NT2/D1 (cell line): ENCODE measurements around the gene PACSIN2.

Experiments used
- SUZ12 ChIP-seq: IDR thresholded peaks from 2 replicates; pipeline ENCODE4 v1.6.1; 2011; ENCODE audit not compliant: insufficient read length, insufficient read depth; ENCODE audit errors: extremely low read depth
- YY1 ChIP-seq: IDR thresholded peaks from 2 replicates; pipeline ENCODE4 v1.6.1; 2011; ENCODE audit not compliant: insufficient read length, insufficient read depth

GRCh38 chr22:42869888-42870480, 145.0 kb downstream of the PACSIN2 start:
- TF ChIP-seq SUZ12 (no peak), YY1 (no peak)
